HG02884 (cell line): ENCODE data around the gene KLHL5.

Source experiments
- ATAC-seq: cut with Tn5 transposase; IDR thresholded peaks from one replicate; pipeline ENCODE4 v1.9.1; 2021; ENCODE audit warnings: mild to moderate bottlenecking, moderate library complexity; ENCODE audit not compliant: unreplicated experiment

Gene KLHL5

DNA sequence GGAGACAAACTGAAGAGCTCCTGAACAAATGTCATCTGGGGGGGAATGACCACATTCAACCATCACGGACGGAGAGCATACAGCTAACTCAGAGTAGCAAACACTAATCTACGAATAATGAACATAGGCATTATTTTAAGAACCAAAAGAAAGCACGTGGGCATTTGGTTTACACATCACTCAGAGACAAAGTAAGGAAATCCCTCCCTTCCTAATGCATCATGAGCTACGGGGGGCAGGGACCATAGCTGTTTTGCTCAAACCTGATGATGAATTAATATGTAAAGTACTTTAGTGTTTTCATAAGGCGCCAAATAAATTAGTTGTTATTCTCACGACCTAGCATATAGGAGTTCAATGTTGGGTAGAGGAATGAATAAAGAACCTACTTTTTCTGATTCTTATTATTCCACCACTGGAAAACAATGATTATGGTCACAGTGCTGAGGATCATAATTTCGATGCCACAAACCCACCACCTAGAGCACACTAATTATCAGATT, 18.1 kb upstream of the KLHL5 start:
- no peak for ATAC-seq

DNA sequence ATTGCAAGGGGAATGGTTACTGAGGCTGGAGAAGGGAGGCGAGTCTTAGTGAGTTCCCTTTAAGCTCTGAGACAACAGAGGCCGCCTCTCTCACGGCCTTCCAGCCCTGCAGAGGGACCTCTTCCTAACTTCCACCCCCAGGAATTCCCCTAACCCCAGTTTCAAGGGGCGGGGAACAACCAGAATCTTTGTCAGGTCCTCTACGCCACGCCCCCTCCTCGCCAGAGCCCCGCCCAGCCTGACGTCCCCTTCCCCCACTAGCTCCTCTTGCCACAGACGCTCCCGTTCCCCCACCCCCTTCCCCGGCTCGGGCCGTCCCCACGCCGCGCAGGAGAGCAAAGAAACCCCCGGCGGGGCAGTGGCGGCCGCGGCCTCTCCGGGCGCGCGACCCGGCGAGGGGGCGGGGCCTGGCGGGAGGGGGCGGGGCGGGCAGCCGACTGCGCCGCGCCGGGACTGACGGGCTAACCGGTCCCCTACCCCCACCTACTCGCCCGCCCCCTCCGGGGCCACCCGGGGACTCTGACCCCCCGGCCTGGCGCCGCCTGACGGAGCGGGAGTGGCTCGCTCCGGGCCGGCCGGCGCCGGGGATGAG, 17.6 kb upstream of the KLHL5 start:
- peak; percentile 60 for ATAC-seq

DNA sequence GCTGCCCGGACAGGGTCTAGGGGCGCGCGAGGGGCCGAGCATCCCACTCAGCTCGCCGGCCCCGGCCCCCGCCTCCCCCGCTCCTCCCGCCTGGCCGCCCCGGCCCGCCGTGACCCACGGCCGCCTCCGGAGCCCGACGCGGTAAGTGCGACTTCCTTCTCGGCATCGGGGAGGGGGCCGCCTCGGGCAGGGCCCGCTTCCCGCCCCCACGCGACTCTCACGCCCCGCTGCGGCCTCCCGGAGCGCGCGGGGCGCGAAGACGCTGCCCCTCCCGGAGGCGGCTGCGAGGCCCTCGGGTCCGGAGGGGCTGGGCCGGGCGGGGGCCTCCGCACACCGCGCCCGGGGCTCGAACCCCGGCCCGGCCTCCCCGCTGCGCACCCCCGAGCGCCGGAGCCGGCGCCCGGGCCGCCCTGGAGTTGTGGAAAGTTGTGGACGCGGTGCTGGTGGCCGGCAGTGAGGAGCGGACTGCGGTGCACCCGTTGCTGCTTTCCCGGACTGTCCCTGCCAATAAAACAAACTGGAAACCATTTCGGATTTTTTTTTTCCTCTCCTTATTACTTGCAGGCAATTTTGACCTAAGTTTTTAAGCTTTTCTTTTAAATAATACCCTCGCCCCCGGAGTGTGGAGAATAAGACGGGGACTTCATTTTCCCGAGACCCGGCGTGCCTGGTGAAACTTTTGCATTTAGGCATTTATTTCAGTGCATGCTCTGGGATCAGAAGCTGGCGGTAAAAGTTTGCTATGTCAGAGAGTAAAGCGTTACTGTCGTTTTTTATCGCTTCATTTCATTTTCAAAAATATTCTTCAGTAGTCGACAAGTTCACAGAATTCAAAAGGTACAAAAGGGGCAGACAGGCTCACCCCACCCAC, 16.8 kb upstream of the KLHL5 start:
- peak; percentile 2 for ATAC-seq

DNA sequence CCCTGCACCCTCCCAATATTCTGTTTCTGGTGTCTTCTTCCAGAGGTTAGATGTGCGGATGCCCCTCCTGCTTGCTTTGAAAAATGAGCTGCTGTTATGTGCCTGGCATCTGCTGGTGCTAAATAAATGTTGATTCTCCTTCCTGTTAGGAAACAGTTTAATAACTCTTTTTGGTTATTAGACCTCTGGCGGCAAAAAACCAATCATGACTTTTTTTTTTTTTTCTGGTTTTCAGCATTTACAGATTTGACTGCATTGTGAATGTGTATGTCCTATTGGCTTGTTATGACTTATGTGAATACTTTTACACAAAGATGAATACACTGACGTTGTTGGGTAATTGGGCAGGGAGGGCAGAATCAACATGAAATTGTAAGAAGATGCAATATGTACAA, 16.2 kb upstream of the KLHL5 start:
- no peak for ATAC-seq

DNA sequence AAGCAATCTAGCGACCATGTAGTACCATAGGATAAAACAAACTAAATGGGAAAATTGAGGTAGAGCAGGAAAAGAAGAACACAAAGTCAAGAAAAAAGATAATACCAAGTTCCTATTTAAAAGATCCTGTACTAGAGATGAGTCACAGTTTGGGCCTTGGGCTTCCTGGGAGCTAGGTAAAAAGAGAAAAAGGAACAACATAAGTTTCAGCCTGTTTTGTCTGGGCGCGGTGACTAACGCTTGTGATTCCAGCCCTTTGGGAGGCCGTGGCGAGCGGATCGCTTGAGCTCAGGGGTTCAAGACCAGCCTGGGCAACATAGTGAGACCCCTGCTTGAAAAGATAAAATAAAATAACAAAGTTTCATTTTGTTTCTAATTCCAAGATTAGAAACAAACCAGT, 15.8 kb upstream of the KLHL5 start:
- no peak for ATAC-seq

DNA sequence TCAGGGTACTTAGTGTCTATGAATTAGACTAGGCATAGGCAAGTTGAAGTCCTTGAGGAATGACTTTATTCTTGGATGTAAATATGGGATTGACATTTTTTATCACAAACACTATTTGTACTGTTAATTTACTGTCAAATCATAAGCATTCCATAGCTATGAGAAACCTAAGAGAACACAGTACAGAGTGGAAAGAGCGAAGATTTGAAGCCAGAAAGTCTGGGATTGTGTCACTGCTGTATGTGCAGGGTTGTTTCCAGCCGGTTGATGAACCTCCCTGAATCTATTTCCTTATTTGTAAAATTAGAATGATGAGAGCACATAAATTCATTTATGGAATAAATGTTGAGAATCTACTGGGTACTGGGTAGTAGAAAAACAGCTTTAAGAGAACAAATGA, 14.4 kb upstream of the KLHL5 start:
- ATAC-seq = no peak

DNA sequence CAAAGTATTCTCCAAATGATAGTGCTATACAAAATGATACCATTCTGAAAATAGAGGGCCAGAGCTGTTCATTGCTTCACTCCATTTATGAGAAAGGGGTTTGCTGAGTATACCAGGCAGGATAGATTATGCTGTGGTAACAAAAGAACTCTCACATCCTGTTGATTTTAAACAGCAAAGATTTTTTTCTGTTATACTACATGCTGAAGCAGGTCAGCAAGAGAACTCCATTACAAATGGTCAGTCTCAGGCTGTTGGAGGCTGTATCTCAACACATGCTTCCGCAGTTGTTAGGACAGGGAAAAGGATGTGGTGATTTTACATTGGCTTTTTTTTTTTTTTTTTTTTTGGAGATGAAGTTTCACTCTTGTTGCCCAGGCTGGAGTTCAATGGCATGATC, 13.7 kb upstream of the KLHL5 start:
- no peak for ATAC-seq

DNA sequence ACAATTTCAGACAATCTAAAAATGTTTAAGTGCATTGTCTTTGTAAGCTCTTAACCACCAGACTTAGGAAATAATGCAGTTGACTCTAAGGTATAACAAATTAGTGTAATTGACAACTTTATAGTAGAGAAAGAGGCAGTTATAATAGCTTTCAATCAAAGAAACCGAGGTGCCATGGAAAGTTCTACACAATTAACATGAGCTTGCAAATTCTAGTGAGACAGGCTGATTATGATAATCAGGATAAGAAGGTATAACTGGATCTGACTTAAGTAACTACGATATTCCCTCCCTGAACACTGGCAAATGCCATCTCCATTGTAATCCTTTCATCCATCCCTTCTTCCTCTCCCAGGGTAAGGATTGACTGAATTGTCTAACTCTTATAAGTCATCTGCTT, 11.4 kb upstream of the KLHL5 start:
- ATAC-seq = no peak

DNA sequence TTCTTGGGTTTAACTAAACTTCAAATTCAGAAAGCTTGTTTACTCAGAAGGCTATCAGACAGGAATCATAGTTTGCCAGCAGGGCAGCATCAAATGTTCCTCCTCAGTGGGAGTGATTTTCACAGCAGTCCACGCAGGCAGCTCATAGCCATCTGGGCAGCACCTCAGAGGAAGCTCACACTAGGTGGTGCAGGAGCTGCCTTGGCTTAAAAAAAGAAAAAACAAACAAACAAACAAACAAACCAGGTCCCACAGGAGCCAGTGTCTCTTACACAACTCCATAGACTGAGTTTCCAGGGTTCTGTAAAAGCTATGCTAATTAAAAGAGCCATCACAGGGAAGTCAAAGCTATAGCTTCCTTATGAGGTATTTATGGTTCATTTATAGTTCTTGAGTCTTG, 10.5 kb upstream of the KLHL5 start:
- no peak for ATAC-seq

DNA sequence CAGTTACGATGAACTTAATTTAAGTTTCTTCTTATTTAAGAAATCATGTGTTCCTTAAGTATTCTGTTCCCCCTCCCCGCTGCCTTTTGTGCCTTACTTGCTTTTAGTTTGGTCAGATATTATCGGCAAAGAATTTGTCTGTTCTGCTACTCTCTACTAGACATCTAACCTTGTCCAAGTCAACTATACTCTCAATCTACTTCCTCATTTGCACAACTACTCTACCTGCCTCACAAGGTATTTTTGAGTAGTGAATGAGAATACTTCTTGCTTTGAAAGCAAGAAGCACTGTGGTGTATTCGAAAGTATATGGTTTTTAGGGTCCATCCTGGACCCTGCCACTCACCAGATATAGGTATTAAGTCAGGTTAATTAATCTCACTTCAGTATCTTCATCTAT, 8.0 kb upstream of the KLHL5 start:
- ATAC-seq = no peak

DNA sequence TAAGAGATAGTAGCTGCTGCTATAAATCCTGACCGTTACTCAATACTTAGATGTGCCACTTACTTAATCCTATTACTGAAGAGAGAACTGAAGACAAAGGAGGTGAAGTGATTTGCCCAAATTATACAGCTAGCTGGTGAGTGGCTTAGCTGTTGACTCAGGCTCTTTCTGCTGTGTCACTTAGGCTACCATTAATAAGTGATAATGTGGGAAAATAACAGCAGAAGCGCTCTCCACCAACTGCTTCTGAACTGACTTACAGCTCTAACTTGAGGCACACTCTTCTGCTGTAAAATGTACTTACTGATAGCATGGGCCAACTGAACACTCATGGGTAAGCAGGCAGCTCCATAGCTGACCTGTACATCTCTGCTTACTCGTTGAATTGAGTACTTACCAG, 7.5 kb upstream of the KLHL5 start:
- ATAC-seq = no peak

DNA sequence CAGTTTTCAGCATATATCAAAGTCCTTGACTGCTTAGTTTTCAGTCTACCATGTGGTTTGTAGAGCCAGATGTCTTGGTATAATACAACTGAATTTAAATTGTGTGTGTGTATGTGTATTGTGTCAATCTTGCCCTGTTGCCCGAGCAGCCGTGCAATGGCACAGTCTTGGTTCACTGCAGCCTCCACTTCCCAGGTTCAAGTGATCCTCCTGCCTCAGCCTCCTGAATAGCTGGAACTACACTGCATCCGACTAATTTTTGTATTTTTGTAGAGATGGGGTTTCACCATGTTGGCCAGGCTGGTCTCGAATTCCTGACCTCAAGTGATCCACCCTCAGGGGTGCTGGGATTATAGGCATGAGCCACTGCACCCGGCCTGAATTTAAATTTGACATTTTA, 6.0 kb upstream of the KLHL5 start:
- ATAC-seq = no peak

DNA sequence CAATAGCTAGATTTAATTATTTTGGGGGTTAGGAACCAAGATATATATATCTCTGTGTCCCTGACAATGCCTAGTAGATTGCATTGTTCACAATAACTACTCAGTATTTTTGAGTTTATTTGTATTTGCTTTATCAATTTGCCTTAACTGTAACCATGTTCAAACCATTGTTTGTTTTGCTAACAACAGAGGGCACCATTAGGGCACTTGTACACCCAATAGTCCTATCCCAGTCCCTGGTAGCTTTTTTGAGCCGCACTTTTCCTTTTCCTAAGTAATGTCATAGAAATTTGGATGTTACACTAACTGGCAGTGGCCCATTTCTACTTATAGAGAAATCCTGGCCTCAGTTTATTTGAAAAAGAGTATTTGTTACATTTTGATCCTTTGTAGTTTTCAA, 575 bp upstream of the KLHL5 start:
- ATAC-seq = no peak

DNA sequence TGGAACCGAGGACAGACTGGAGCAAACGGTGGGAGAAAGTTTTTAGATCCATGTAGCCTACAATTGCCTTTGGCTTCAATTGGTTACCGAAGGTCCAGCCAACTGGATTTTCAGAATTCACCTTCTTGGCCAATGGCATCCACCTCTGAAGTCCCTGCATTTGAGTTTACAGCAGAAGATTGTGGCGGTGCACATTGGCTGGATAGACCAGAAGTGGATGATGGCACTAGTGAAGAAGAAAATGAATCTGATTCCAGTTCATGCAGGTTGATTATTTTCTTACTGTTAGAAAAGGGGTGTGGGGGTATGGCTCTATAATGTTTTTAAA, 702 bp downstream of the KLHL5 start:
- ATAC-seq = no peak

DNA sequence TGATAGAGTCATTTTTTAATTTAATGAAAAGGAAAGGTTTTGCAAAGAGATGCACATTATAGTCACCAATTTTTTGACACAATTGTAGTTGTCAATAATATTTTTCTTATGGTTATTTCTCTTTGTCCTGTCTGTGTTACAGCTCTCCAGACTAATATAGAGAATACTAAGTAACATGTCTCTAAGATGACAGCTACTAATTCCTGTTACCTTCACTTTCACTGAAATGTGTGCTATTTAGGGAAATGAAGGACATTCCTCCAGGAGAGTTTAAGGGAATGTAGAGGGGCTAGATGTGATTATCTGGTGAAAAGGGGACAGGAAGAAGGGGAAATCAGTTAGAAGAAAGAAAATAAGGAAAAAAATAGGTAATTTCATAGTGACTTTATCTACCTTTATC, 1.4 kb downstream of the KLHL5 start:
- no peak for ATAC-seq

DNA sequence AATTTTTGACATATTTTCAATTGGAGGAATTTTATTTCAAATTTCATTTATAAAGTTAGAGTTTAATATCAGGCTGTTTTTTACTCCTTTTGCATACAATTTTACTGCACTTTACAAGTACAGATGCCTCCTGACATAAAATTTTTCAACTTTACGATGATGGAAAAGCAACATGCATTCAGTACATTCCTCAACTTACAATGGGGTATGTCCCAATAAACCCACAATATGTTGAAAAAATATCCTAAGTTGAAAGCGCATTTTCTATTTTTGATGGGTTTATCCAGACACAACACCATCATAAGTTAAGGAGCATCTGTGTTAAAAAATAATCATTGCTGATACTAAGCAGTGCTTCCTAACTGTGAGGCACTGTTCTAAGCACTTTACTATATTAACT, 4.3 kb downstream of the KLHL5 start:
- no peak for ATAC-seq

DNA sequence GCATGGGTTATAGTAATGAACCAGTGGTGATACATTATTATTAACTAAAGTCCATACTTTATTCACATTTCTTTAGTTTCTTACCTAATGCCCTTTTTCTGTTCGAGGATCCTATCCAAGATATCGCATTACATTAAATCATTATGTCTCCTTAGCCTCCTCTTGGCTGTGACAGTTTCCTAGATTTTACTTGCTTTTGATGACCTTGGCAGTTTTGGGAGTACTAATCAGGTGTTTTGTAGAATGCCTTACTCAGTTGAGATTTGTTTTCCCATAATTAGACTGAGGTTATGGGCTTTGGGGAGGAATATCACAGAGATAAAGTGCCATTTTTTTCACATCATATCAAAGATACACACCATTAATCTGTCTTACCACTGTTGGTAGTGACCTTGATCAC, 5.0 kb downstream of the KLHL5 start:
- ATAC-seq = no peak

DNA sequence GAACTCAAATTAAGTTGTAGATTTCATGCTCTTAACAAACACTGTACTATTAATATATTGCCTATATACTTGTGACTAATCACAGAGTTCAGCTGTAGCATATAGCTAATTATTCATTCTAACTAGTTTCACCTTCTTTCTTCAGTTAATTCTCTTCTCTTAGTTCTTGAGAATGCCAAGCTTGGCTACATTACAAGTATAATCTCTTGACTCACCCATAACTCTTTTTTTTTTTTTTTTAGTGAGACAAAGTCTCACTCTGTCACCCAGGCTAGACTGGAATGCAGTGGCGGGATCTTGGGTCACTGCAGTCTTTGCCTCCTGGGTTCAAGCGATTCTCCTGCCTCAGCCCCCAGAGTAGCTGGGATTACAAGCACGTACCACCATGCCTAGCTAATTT, 5.4 kb downstream of the KLHL5 start:
- no peak for ATAC-seq

DNA sequence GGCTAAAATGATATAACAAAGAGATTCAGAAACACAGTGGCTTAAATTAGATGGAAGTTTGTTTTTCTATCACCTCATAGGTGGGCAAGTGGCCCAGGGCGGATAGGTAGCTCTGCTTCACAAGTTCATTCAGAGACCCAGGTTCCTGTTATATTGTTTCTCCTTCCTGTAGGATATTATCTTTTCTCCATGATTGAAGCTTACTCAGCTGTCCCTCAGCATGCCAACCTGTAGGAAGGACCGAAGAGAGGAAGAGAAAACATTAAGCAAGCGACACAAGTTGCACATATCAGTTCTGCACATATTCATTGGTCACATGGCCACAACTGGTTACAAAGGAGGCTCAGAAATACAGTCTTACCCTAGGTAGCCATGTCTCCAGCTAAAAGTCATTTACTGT, 6.9 kb downstream of the KLHL5 start:
- no peak for ATAC-seq

DNA sequence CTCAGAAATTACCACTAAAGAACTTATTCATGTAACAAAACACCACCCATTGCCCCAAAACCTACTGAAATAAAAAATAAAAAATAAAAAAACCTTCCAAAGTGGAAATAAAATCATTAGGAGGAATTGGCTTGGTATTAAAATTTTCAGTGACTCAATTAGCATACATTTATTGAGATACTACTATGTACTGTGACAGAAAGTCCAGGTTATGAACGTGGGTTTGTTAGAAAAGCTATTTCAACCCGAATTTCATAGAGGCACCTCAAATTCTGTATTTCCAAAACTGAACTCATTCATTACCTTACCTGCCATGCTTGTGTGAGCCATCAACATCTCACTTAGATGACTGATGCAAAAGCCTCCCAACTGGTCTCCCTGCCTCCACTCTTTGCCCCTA, 16.8 kb downstream of the KLHL5 start:
- no peak for ATAC-seq

DNA sequence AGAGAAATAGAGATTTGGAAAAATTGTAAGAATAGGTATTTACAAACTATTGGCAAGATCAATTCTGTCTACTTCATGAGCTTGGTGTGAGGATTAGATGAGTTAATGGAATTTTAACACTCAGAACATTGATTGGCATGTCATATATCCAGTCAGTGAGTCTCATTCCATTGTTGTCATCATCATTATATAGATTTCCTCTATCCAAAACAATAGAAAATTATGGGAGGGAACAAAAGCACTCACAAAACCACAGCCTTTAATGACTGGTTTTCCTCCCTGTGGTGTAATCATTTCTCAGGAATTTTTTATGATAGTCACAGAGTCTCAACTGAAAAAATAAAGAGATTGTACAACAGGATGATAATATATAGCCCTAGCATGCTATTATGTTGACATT, 21.1 kb downstream of the KLHL5 start:
- ATAC-seq = no peak

DNA sequence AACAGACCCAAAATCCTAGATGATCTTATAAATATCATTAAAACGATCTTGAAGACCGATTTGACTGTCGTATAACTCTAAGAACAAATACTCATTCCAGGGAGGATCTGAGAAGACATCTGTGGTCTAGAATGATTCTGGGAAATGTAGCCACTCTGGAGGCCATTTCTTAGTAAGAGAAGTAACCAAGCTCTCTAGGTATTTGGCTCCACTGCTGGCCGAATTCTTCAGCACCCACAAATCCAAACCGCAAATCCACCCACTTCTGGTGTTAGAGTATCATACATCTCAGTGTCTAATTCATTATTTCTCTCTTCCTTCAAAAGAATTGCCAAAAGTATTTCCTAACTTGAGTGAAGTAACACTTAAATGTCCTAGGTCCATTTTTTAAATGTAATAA, 23.9 kb downstream of the KLHL5 start:
- no peak for ATAC-seq

DNA sequence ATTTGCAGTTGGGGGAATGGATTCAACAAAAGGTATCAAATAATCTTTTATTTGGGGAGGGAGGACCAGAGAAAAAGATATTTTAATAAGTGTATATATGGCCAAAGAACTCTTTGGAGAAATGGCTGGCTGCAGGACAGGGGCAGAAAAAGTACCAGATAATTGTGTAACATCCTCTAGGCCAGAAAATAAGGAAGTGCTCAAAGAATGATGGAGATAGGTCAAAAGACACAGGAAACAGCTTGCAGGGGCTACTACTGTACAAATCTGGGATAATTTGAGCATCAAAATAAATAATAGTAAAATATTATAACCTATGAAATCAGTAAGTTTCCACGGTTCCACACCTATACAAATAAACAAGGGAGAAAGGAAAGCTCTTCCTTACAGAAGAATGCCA, 34.8 kb downstream of the KLHL5 start:
- ATAC-seq = no peak
